T-helper 22 cell (primary cell): ENCODE measurements around the gene ILK.

Source experiments
- DNase-seq: peaks from one replicate; pipeline ENCODE4 v3.0.0-alpha.2; 2020; ENCODE audit warnings: low read depth

The ILK gene

DNA sequence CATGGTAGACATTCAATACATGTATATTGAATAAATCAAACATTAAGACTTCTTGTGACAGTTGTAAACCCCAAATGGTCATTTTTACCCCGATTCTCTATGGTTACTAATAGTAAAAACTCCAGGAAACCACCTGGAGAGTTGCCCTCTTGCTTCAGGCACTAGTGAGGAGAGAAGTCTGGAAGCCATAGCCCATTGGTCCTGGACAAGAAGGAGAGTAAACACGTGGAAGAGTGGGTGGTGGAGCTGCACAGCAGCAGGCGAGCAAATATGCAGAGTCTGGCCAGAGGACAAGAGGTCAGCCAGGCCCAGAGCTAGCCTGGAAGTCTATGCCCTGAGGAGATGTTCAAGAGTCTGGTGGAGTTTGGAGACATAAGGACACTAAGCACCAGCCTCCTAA lies 34.3 kb downstream of the ILK start:
- DNase-seq: no peak

GRCh38 chr11:6638429-6638828 lies 34.9 kb downstream of the ILK start:
- no peak for DNase-seq

- no peak for DNase-seq
Measured at GRCh38 chr11:6640036-6640984, 36.7 kb downstream of the ILK start.

DNA sequence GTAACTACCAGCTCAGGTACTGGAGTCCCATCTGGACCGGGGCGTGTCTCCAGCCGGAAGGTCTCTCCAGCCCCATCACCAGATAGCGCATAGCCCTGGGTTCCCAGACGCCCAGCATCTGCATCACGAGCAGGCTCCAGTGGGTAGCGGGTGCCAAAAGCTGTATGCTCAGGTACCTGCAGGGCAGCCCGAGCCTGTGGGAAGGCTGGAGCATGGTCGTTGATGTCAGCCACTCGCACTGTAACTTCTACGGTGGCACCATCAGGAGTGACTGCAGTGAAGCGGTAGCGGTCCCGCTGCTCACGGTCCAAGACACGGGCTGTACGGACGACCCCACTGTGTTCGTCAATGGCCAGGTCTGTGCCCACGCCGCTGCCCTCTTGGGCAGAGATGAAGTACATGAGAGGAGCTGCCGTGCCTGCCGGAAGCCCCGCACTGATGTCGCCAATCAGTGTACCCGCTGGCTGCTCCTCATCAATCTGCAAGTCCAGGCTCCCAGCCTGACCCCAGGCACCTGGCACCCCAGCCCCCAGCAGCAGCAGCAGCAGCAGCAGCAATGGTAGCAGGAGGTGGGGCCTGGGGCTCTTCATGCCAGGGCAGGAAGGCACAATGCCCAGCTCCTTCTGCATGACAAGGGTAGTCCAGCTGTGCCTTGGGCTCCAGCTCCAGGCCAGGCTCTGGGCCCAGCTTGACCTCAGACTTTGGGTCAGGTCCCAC lies 37.6 kb downstream of the ILK start:
- no peak for DNase-seq

- DNase-seq: no peak
Measured at GRCh38 chr11:6642957-6643356, 39.4 kb downstream of the ILK start.

- DNase-seq: no peak
Measured at GRCh38 chr11:6646071-6646470, 42.5 kb downstream of the ILK start.

DNA sequence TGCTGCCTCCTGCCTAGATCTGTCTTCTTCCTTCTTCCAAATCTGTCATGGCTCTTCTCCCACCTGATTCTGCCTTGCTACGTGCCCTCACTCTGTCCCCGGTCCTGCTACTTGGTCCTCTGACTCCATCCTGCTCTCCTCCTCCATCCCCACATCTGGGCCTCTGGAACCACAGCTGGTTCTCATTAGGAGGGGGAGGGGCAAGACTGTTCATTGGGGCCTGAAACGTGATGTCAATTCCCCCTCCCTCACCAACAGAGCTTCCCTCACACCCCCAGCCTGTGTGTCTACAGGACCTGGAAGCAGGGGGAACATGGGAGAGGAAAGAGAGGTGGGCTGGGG lies 43.0 kb downstream of the ILK start:
- no peak for DNase-seq

DNA sequence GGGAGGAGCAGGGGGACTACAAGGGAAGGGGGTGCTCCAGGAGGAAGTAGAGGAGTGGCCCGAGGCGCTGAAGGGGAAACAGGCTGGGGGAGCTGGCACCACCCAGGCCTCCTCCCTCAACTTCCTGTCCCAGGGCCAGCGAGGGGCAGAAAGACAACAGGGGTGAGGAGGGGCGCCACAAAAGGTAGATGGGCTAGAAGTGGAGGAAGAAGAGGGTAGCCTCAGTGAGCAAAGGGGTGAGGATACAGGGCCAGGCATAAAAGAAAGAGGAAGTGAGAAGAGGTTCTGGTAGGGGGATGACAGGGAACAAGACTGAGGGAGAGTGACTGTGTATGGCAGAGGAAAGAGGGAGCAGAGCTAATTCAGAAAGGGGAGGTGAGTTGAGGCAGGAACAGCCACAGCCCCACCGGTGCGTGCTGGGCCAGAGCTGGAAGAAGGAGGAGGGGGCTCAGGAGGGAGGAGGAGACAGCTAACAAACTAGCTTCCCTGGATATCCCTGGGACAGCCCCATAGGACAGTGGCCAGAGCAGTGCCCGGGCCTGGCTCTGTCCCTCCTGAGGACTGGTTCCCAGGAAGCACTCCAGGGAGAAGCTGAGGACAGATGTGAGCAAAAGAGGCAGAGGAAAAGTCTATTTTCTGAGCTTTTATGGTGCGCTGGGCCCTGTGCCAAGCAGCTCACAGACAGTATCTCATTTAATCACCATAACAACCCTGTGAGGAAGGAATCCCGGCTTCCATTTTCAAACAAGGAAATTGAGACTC lies 43.5 kb downstream of the ILK start:
- DNase-seq: no peak

DNA sequence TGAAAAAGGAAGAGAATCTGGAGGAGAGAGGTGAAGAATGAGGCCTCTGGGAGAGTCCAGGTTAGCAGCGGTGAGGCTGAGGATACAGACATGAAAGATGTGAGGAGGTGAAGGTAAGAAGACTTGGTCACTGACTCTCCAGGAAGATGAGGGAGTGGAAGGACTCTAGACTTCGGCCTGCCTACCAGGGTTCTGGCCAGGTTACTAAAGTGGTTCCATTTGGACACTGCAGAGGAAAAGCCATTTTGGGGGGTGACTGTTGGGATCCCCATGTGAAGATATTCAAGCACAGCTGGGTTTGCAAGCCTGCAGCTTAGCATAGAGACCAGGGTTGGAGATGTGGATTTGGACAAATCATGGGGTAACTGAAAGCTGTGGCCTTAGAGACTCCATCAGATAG lies 44.3 kb downstream of the ILK start:
- no peak for DNase-seq

GRCh38 chr11:6648501-6648900 lies 44.9 kb downstream of the ILK start:
- DNase-seq: no peak

DNA sequence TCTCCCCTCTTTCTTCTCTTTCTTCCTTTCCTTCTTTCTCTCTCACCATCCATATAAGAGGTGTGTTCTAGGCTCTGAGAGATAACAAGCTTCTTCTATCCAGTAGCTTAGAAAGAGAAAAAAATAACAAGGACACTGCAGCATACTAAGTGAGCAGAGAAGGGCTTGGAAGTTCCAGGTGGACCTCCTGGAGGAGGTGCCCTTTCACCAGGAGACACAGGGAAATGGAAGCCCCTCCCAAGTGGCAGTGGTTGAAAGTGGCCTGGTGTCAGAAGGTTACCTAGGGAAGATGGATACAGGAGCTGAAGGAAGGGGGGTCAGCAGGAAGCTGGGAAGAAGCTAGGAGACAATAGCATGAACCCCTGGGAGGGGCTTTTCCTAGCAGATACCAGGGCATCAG lies 46.5 kb downstream of the ILK start:
- DNase-seq: no peak

- no peak for DNase-seq
Measured at GRCh38 chr11:6650980-6651379, 47.4 kb downstream of the ILK start.

DNA sequence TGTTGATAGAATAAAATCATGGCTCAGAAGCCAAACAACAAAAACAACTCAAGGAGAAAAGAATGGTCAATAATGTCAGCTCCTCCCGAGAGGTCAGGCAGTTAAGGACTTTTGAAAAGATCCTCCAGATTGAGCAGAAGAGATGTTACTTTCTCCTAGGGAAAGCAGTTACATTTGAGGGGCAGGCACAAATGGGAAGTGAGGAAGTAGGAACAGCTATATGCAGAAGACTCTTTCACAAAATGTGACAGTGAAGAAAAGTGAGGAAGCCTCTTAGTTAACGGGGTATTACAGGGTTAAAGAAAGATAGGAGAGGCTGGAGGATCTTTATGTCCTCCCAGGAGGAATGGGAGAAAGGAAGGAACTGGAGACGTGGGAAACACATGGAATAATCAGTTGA lies 48.6 kb downstream of the ILK start:
- no peak for DNase-seq

DNA sequence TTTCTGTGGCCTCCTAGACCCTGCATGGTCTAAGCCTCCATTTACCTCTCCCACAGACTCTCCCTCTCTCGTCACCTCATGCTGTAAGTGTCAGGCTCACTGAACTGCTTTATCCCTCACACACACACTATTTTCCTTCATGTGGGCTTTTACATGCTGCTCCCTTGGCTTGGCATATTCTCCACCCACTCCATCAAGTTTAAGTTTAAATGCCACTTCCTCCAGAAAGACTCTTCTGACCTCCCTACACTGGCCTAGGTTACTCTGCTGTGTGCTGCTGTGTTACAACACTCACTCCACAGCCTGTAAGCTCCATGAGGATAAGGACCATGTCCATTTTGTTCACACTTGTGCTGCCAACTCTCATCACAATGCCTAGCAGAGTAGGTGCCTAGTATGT lies 49.5 kb downstream of the ILK start:
- no peak for DNase-seq

DNA sequence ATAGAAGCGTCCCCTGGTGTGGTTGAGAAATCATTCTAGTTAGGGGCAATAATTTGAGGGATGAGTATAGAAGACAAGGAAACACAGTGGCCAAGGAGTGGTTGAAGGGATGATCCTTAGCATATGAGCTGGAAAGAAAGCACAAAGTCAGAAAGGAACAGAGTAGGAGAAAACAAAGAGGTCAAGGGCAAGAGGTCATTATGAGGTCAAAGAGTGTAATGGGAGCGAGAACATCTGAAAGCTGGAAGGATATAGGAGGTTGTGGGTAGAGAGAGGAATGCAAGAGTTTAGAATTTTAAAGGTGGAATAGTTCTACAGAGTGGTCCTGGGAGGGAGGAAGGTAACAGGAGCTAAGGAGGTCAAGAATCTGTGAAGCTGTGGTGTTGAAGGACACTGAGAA lies 50.1 kb downstream of the ILK start:
- no peak for DNase-seq

DNA sequence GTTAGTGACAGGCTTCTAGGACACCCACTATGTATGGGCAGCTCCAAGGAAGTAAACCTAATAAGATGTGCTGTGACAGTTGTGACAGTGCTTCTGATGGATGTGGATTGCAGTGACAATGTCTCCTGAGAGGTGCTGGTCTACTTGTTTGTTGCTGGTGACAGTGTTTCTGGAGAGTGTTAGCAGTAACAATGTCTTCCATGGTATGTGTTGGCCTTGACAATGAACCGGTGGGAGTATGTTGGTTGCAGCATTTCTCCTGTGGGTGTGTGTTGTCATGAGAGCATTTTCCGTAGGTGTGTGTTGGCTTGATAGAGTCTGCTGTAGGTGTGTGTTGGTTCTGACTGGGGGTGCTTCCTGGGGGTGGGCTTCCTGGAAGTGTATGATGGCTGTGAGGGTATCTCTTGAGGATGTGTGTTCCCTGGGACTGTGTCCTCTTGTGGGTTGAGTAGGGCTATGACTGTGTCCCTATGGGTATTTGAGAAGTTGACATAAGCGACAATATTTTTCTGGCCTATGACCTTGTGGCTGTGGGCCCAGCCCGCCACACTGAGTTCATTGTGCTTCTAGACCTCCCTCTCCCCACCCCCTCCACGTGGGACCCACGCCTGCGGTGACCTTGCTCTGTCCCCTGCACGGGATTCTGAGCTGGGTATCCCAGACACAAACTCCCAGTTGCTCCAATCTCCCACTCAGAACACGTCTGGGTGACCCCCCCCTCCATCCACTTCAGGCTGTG lies 50.9 kb downstream of the ILK start:
- DNase-seq: no peak

- no peak for DNase-seq
Measured at GRCh38 chr11:6655020-6655789, 51.6 kb downstream of the ILK start.

DNA sequence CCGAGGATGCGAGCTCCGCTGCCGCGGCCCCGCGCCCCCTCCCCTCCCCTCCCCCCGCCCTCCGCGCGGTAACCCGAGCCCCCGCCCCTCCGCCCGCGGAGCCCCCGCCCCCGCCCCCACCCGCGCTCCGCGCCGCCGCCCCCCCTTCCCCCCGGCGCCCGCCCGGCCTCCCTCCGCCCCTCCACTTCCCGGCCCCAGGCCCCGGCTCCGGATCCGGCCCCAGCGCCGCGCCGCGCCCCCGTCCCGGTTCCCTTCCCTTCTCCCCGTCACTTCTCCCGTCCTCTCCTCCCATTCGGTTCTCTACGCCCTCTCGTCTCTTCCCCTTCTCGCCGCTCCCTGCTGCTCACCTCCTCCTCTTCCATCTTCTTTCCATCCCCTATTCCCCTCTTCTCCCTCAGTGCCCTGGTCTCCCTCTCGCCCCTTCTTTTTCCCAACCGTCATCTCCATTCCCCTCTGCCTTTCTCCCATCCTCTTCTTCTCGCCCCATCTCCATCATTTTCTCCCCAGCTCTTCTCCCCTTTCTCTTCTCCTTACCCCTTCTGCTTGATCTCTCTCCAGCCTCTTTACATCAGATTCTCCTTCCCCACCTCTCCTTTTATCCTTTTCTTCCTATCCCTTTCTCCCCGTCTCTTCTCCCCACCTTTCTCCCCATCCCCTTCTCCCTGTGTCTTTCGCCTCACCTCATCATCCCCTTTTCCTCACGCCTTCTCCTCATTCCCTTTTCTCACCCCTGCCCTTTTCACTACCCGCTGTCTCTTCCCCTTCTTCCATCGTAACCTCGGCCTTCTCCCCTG lies 52.4 kb downstream of the ILK start, which contains the start of gene DCHS1:
Gene DCHS1, minus strand, starts transcription at position 20 of the 794 bp plus-strand sequence. CDS start 14,196 bp downstream, outside the sequence.
- DNase-seq: no peak

- DNase-seq: no peak
Measured at GRCh38 chr11:6656584-6656915, 53.0 kb downstream of the ILK start.

DNA sequence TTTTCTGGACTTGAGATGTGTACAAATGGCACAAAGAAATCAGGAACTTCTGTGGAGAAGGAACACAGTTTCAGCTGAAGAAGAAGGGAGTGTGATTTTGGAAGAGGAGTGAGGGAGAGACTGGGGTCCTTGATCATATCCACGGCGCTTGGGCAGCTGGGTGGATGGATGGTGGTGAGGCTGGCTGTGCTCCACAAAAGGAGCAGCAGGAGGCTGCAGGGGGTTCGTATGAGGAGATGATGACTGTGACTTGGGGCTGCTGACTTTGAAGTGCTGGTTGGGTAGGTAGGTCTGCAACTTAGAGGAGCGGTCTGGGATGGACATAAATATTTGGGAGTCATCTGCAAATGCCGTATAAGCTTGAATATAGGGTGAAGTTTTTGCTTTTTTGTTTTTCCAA lies 53.4 kb downstream of the ILK start:
- no peak for DNase-seq
